Peyer's patch (tissue), 4 donors: ENCODE data around the gene HPSE2.

ENCODE experiments used
- CTCF ChIP-seq, 6 experiments: fragments of 450-650 bp in 4 of 6; fragments of 200-600 bp in 2 of 6; sonication (generic) in 1 of 6; IDR thresholded peaks; one replicate each; pipeline ENCODE4 v1.5.1; 2017 to 2019; ENCODE audit warnings: antibody characterized with exemption in 6 of 6, mild to moderate bottlenecking in 3 of 6, moderate library complexity in 1 of 6
- POLR2A ChIP-seq, 2 donors: fragments of 450-650 bp; IDR thresholded peaks; one replicate each; pipeline ENCODE4 v1.5.1; 2017; ENCODE audit warnings: antibody characterized with exemption in 2 of 2, mild to moderate bottlenecking in 2 of 2, moderate library complexity in 2 of 2

- TF ChIP-seq CTCF (IDR thresholded peaks at IDR 0.05) = no peak
- no peak for TF ChIP-seq POLR2A (IDR thresholded peaks at IDR 0.05)
Observed at GRCh38 chr10:98433881-98434732, 801.5 kb downstream of the HPSE2 start.
